Jurkat, Clone E6-1 (cell line): Measurements from ENCODE around the gene DENND4B.

ENCODE experiments used
- DNase-seq: peaks from one replicate; pipeline ENCODE4 v3.0.0-alpha.2; 2011; ENCODE audit warnings: low read depth, low spot score
- H3K4me3 ChIP-seq: 2 replicates; pipeline ENCODE4 v1.5.1; 2011; ENCODE audit warnings: mild to moderate bottlenecking, low read length, control low read depth, moderate library complexity

The DENND4B gene

DNA sequence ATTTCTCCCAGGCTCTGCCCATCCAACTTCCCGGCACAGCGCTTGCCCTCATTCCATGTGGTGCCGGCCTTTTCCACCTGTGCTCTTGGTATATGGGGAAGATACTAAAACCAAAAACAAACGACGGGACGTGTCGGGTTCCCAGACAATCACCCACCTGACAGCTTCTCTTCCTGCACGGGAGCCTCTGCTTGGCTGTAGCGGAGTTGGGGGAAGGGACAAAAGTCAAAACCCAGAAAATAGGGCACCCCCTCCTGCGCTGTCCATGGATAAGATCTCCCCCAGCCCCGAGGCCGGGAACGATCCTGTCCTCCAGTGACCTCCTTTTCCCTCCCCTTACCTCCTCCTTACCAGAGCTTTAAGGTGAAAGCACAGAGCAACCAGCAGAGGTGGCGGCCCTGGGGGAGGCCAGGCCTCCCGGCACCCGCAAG, 30.3 kb upstream of the DENND4B start:
- no peak for DNase-seq
- H3K4me3 ChIP-seq = peak overlapping the region; percentile 93

DNA sequence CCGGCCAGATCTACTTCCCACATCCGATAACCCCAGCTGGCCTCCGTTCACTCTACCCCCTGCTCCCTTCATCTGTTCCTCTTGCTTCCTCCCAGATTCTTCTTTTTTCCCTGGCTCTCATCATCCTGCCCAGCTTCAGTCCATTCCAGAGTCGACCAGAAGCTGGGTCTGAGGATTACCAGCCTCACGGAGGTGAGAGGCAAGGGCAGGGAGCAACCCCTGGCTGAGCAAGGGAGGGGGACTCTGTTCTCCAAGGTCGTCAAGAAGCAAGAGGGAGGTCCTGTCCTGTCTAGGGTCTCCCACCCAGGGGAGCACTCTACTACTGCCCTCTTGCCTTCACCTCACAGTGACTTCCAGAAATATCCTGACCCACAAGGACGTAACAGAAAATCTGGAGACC, 27.0 kb upstream of the DENND4B start:
- no peak overlapping the region for H3K4me3 ChIP-seq
- no peak for DNase-seq

DNA sequence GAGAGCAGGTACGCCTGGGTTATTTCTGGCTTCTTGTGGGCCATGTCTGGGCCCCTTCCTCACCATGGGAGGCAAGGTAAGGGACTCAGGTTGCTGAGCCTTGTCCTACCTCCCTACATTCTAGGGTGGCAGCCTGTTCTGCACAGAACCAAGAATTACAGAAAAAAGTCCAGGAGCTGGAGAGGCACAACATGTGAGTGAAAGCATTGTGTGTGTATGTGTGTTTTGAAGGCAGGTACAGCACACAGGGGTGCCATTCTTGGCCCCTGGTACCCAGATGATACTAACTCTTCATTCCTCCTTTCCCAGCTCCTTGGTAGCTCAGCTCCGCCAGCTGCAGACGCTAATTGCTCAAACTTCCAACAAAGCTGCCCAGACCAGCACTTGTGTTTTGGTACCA, 26.6 kb upstream of the DENND4B start:
- no peak for DNase-seq
- no peak overlapping the region for H3K4me3 ChIP-seq

DNA sequence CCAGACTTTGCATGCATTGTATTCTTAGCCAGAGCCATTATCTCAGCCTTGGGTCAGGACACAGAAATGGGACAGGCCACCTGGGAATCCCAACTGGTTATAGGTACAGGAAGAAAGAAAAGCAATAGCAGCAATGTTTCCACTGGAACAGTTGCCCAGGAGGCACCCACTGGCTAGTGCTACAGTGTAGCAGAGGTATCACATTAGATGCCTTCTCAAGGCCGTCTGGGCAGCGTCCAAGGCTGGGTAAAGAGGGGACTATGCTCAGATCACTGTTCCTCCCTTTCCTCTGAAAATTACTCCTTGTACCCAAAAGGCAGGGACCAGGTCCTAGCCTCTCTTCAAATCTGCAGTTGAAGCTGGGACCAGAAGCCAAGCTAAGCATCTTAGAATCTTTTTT, 23.8 kb upstream of the DENND4B start:
- no peak overlapping the region for H3K4me3 ChIP-seq

DNA sequence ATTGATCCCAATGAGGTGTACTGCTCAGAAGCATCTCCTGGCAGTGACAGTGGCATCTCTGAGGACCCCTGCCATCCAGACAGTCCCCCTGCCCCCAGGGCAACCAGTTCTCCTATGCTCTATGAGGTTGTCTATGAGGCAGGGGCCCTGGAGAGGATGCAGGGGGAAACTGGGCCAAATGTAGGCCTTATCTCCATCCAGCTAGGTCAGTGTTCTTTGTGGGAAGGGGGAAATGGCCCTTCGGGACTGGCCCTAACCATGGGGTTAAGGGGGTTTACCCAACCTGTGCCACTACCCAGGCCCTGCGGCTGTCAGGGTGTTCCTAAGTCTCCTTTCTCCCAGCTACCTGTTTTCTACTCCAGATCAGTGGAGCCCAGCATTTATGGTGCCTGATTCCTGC, 22.5 kb upstream of the DENND4B start:
- H3K4me3 ChIP-seq = no peak overlapping the region

More for the DNA sequence above, 23.8 kb upstream of the DENND4B start:
- DNase-seq = no peak

DNA sequence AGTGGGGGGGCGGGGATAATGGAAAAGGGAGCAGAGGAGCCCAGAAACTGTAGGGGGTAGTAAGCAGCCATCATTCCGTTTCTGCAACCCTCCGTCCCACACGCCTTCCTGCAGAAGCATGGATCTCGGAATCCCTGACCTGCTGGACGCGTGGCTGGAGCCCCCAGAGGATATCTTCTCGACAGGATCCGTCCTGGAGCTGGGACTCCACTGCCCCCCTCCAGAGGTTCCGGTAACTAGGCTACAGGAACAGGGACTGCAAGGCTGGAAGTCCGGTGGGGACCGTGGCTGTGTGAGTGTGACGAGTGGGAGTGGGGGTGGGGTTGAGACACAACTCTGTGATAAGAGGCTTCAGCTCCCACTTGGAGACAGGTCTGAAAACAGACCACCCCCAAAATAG, 21.9 kb upstream of the DENND4B start:
- no peak for DNase-seq
- peak overlapping the region; percentile 72 for H3K4me3 ChIP-seq

More for the DNA sequence above, 22.5 kb upstream of the DENND4B start:
- DNase-seq = no peak

DNA sequence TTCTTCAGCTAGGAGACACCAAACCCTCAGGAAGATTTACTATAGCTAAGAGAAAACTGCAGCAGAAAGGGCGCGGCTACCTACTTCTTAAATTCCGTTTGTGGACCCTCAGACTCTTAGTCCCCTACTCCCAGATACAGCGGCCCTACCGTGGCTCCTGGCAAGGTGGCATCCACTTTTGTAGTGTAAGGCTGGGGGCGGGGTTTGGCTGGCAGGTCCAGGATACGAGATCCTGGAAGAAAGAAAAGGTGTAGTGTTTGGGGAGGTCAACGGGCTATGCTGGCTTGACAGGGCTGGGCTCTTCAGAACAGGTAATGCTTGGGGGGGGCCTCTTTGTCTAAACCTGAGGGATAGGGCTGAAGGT, 21.5 kb upstream of the DENND4B start:
- DNase-seq = no peak
- peak overlapping the region; percentile 72 for H3K4me3 ChIP-seq

DNA sequence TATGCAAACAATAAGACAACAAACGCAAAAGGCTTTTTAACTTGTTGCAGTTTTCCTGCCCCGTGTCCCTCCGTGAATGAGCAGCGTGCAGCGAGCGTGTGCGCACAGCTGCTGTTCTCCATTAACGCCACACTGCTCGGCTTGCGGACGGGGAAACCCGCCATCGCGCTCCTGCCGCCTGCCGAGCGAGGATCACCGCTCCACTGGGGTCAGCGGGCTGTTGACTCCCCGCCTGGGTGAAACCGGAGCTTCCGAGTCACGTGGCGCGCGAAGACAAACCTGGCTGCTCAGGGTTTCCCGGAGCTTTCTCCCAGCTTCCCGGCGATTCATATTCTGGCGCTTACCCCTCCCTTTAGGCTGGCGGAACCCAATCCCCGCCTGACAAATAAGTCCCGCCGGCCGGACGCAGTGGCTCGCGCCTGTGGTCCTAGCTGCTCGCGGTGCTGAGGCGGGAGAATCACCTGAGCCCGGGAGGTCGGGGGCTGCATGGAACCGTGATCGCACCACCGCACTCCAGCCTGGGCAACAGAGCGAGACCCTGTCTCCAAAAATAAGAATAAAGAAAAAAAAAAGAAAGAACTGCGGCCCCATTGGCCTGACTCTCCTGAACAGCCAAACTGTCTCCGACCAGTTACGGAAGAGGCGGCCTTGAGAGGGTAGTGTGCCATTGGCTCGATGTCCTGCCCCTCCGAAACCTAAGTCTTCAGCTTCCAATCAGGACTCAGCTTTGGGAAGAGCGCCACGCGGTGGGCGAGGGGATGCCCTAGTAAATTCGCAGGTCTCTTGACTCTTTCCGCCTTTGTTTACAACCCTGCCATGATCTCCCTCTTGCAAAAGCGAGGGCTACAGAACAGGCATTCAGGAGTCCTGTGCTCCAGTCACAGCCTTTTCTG, 20.8 kb upstream of the DENND4B start, which contains the start of gene CREB3L4:
CREB3L4 (plus strand) TSS at position 796 of the 893 bp plus-strand sequence. CDS start 624 bp downstream, outside the sequence.
- H3K4me3 ChIP-seq = peak within 1 kb of the TSS; percentile 72
- DNase-seq = peak; percentile 99

DNA sequence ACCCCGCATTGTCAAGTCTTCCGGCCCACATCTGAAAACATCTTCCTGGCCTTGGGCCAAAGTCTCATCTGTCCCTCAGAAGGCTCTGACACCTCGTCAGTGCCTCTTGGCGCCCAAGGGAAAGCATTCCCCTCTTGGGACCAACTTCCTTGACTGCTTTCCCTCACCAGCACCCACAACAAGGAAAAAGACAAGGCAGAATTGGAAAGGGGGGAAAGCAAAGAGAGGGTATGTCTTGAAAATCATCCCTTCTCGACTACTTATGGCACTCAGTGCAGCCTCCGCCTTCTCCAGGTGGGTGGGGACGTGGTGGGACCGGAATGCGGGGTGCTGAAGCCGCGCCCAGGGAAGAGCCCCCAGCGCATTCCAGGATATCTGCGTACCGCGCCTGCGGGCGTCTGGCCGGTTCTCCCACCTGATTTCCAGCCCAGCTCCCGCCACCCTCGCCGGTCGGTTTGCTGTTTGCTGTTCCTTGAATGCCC, 17.4 kb upstream of the DENND4B start:
- peak overlapping the region; percentile 85 for H3K4me3 ChIP-seq
- no peak for DNase-seq

DNA sequence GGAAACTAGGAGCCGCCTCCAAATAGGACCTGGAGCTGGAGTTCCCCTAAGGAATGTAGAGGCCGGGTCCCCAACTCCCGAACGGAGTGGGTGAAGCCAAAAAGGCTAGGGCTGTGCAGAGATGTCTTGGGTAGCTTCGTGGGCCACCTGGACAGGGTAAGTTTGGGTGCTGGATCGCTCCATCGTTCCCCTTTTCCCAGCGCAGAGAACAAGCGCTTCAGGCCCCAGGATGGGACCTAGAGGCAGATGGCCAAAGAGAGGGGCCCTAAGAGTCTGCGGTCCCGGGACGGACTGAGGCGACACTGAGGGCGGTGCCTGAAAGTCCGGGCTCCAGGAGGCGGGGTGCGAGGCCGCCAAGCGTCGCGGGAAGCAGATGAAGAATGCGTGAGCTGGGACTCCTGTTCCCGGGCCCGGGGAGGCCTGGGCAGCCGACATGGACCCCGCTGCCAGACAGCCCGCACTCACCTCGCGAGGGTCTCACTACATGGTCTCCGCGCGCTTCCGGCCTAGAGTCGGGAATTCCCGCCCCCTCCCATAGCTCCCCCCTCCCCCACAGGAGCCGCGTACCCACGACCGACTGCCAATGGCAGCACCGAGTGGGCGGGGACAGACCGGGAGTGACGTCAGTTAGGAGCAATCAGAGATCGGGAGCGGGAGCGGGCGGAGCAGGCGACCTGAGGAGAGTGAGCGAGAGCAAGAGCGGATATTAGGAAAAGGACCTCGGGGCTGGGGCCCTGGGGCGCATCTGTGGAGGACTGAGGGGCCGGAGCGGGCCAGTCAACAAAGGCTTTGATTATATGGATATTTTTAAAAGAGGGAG, 16.7 kb upstream of the DENND4B start, which contains the start of gene SLC39A1:
SLC39A1 (minus strand) TSS at position 508 of the 820 bp plus-strand sequence. CDS start 822 bp downstream, outside the sequence.
- peak; percentile 93 for DNase-seq
- peak within 1 kb of the TSS; percentile 85 for H3K4me3 ChIP-seq

DNA sequence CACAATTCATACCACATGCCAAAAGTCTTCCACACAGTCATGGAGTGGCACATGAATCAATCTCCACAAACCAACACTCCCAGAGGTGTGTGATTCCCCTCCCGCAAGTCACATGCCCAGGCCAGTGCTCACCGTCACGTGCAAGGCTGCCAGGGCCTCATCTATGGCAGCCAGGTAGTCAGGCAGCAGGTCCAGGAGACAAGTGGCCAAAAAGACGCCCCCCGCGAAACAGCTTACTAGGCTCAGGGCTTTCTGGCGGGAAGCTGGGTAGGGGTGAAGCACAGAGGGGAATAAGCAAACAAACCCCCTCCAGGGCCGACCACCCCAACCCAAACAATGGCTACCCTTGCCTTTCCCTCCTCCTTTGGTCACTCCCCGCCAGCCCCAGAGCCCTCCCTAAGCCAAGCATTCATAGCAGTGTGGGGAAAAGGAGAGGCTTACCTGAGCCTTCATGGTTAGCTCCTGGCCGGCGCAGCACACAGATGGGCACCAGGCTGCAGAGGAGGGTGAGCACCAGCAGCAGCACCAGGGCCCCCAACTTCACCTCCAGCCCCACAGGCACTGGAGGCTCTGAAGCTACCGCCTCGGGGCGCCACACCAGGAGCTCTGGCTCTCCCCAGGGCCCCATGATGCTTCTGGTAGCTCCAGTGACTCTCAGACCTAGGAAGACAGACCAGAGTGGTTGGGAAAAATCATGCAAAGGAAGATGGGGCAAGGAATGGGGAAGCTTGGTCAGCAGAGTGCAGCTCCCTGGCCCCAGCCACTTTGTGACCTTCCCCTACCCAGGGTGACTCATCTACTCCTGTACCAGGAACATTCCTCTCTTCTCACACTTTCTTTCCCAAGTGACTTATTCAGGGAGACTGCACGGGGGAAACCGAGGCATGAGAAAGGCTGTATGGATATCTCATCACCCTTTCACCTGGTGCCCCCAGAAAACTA, 15.8 kb upstream of the DENND4B start:
- DNase-seq = no peak
- H3K4me3 ChIP-seq = peak overlapping the region; percentile 85

DNA sequence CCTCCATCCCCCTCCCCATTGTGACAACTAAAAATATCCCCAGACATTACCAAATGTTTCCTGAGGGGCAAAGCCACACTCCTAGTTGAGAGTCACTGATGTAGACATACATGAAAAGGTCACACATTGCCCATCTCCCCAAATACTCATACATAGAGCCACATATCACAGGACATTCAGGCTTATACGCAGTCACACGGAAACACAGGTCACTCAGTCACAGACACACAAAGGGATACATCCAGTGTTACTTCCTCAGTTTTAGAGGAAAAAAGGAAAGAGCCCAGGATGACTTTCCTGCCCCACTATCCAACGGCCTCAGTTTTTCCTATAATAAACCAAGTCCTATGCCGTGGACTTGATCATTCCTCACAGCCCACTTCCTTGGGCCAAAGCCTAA, 14.9 kb upstream of the DENND4B start:
- no peak for DNase-seq
- H3K4me3 ChIP-seq = no peak overlapping the region

DNA sequence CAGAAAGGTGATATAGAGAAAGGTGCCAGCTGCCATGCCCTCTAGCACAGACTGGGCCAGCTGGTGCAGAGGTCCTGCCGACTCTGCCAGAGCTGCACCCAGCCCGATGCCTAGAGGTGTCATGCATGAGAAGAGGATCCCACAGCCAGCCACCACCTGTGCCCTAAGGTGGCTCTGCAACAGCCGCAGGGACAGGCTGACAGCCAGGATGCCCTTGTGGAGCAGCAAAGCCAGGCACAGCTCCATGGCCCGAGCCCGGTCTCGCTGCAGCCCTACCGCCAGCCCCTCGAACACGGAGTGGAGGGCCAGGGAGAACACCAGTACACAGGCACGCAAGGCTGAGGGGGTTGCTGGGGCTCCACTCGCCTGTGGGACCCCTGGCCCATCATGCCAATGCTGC, 13.7 kb upstream of the DENND4B start:
- no peak for DNase-seq
- no peak overlapping the region for H3K4me3 ChIP-seq

DNA sequence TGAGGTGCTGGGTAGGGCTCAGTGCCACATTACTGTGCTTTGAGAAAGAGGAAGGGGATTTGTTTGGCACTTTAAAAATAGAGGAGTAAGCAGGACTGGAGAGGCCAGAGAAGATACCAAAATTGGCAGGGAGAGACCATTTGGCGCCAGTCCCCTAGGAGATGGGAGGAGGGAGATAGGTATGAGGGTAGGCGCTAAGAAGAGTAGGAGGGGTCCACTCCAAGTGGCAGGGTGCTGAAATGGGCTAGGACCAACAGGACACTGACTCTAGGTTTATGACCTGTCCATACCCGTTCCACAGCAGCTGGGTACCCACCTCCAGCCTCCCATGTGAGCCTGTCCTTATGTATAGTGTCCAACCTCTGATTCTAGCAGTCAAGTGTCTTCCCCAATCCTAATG, 12.9 kb upstream of the DENND4B start:
- DNase-seq = no peak

DNA sequence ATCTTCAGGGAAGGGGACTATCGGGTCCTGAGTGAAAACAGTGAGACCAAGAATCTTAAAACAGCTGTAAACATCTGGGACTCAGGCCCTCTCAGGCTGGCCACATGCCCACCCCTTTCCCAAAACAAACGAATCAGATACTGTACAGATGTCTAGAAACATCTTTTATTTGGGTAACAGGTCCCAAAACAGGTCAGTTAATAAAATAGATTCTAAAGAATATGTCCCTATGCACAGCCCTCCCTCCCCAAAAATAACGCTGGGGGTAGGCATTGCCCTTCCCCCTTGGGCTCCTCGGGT, 12.4 kb upstream of the DENND4B start:
- peak overlapping the region; percentile 95 for H3K4me3 ChIP-seq
- DNase-seq = no peak

More for the DNA sequence above, 12.9 kb upstream of the DENND4B start:
- H3K4me3 ChIP-seq = no peak overlapping the region

DNA sequence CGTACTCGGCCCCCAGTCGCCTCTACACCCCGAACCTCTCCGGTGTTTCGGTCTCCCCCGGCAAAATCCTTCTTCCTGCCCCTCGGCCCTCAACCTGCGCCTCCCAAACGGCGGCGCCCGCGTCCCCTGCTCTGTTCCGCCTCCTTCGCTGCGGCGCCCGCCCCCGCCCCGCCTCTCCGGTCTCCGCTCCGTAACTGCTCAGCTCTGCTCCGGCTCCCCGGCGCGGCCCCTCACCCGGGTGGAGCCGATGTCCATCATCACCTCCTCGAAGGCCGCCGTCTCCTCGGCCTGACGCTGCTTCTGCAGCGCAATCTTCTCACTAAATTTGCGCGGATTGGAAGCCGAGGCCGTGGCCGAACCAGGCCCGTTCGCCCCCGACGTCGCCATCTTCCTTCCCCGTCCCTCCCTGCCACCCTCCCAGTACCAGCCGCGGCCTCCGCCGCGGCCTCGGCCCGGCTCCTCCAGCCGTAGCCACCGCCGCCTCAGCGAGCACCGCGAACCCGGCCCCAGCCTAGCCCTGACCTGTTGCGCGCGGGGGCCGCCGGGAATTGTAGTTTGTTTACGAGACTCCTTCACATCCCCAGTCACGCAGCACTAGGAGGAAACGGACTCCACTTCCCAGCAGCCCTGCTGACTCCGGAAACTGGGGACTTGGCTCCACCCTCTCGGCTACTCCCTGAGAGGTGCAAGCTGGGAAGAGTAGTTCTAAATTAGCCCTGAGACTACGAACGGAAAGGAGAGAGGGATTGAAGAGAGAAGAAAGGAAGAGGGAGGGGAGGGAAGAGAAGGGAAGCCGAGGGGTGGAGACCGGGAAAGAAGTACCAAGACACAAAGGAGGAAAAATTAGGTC, 11.8 kb upstream of the DENND4B start, which contains the start of gene CRTC2:
CRTC2 (minus strand) TSS at position 502 of the 850 bp plus-strand sequence; CDS start at position 387, 115 bp downstream.
- H3K4me3 ChIP-seq = peak within 1 kb of the TSS; percentile 95
- peak; percentile 97 for DNase-seq

DNA sequence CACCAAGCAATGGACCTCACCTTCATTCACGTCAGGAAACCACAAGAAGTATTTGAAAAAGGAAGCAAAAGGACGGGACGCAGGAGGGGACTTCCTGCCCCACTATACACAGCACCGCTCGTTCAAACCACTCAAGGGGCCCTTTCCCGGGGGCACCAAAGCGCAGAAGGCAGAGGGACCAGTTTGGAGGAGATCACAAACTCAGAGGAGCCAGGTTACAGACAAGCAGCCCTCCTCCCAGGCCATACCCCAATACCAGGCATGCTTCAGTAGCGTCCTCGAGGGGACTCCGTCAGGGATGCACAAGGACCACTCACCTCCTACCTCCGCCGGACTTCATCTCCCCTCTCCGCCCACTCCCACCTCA, 11.2 kb upstream of the DENND4B start:
- no peak for DNase-seq
- H3K4me3 ChIP-seq = peak overlapping the region; percentile 95
